GM10266 (cell line): Measurements from ENCODE around the gene ABI3BP.

Experiments
- DNase-seq: peaks from one replicate; pipeline ENCODE4 v3.0.0; 2012; ENCODE audit errors: extremely low spot score
- CTCF ChIP-seq: IDR thresholded peaks from 2 replicates; pipeline ENCODE4 v1.5.1; 2012; ENCODE audit warnings: mild to moderate bottlenecking, low read depth; ENCODE audit not compliant: control insufficient read depth, insufficient read depth; ENCODE audit errors: missing control alignments

The ABI3BP gene

DNA sequence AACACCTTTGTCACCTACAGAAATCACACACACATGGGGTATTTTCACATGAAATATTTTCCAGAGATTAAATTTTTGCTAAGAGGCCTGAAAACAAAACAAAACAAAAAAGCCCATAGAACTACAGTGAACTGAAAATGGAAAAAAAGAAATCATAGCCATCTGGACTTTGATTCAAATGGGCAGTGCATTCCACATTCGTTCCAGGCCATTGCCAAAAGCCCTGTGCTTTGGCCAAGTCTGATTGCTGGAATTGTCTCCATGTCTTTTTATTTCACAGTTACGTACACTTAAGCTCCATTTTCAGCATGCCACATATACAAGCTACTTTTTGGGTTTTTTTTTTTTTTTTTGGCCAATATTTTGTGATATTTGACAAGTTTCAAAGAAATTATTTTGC, 236.8 kb downstream of the ABI3BP start:
- no peak for DNase-seq

GRCh38 chr3:100754563-100755334, 238.5 kb downstream of the ABI3BP start:
- DNase-seq: no peak
- TF ChIP-seq CTCF: no peak

More for the DNA sequence above, 236.8 kb downstream of the ABI3BP start:
- no peak for TF ChIP-seq CTCF

- DNase-seq: no peak
- no peak for TF ChIP-seq CTCF
These were observed 239.4 kb downstream of the ABI3BP start for GRCh38 chr3:100753846-100754245.

DNA sequence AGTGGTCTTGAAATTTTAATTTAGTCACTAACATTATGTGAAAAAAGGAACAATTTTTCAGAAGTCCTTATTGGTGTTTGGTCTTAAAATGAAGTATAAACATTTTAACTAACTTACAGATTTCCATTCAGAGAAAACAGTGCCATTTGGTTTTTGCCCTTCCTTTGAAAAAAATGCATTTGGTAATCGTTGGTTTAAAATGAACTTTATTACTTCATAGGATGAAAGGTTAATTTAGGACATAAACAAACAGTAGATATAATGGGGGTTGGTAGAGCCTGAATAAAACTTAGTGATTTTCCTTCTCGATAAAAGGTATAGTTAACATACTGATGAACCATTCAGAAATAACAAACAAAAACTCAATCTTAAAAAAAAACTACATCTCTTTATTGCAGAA, 244.3 kb downstream of the ABI3BP start:
- TF ChIP-seq CTCF: no peak
- DNase-seq: no peak

GRCh38 chr3:100748220-100748619, 245.0 kb downstream of the ABI3BP start:
- no peak for TF ChIP-seq CTCF
- no peak for DNase-seq

DNA sequence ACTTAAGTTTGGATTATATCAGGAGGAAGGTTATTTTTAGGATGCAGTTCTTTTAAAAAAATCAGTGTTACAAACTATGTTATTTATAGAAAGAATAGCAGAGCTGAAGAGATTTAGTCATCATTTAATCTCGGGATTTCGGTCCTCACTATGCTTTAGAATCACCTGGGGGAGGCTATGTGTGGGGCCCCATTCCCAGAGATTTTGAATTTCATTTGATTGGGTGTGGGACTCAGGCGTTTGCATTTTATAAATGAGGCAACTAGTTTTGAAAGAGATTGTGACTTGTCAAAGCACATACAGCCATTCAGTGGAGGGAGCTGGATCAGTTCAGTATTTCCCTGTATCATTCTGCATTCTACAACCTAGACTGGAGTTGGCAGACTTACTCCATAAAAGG, 247.1 kb downstream of the ABI3BP start:
- TF ChIP-seq CTCF: no peak
- DNase-seq: no peak

DNA sequence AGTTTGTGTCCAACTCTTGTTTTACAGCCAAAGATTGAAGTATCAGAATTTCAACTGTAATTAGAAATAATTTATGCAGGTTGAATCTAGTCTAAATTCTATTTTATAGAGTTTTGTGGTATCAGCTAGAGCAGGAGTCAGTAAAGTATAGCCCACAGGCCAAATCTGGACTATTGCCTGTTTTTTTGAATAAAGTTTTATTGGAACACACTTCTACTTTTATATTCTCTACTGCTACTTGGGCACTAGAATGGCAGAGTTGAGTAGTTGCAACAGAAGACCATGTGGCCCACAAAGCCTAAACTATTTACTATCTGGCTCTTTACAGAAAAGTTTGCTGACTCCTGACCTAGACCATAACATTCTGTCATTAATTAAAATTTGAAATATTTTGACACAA, 247.6 kb downstream of the ABI3BP start:
- DNase-seq: no peak
- TF ChIP-seq CTCF: no peak
